ENCODE results near the gene FBXO24. TPM values are rescaled to one million over a fixed set of nuclear protein-coding genes. Genes with fewer than 3 reads are reported as not detected.
A peak's percentile ranks its signal among the peaks of the same experiment; 100 is the strongest.

Gene FBXO24
- total and polyA plus RNA-seq, 10 of the 15 experiments (the other 5 are each of a cell fraction or from before 2014, with no cell fraction given): 0.11 to 0.96 (median 0.27) TPM; not detected in 4

DNA sequence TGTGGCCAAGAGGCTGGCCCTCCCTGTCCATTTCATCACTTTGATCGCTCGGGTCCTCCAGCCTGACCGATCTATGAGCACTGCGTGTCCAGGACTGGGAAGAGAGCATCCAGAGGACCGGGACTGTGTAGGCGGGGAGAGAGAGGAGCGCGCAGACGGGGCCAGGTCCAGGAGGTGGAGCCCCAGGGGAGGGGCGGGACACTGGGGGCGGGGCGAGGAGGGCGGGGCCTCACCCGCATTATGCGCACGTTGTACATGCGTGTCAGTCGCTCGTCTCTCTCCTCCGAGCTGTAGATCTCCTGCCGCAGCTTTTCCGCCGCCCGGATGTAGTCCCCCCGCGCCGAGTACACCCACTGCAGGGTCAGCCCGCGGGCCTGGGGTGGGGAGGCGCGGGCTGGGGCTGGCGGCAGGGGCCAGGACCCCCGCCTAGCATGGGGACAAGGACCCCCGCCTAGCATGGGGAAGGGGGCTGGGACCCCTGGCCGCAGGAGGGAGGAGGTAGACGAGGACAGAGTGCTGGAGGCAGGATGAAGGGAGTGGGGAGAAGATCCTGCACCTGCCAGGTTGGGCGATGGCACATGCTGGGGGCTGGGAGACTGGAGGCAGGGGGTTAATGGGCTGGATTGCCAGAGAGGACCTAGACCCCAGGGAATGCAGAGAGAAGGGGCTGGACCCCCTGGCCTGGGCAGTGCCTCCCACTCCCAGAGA is 40.6 kb downstream of the FBXO24 start:
- DNase-seq (ENCODE audit: low read depth, low spot score) (peak; percentile 32), ATAC-seq (peak; percentile 98), FAIRE-seq (peak; percentile 78)
- Histone ChIP-seq H3K9me3 (replicated peaks; ENCODE audit: control insufficient read depth, insufficient read depth, low read length) (no peaks in the 10 kb centered on the region), H3K27ac (ENCODE audit: control insufficient read depth, insufficient read depth) (peak overlapping the region; percentile 55; the same call in 1 of the 2 replicates), H3K4me1 (ENCODE audit: control insufficient read depth, insufficient read depth, low read length) (peaks cover 7% of the 10 kb centered on the region), H3K9ac (ENCODE audit: control insufficient read depth, insufficient read depth, low read length) (peak overlapping the region; percentile 54; the same call in 1 of the 2 replicates), H3K4me2 (ENCODE audit: control insufficient read depth, insufficient read depth) (peak overlapping the region; percentile 48), H3K4me3 (peak overlapping the region; percentile 74), H3K79me2 (ENCODE audit: control insufficient read depth, insufficient read depth, low read length) (no peaks in the 10 kb centered on the region), H3K36me3 (ENCODE audit: control insufficient read depth in 2 of 2, insufficient read depth in 2 of 2, low read length in 1 of 2) (no peaks in the 10 kb centered on the region), H3K27me3 (replicated peaks in 1 of 2; ENCODE audit: control insufficient read depth in 2 of 2, insufficient read depth in 2 of 2, low read length in 1 of 2) (no peaks in the 10 kb centered on the region; a peak in 1 of 4 replicates), H4K20me1 (ENCODE audit: control insufficient read depth, insufficient read depth) (no peaks in the 10 kb centered on the region), H2AFZ (ENCODE audit: control insufficient read depth, low read depth, low read length) (peak overlapping the region; percentile 81)
- WGBS (ENCODE audit: insufficient coverage, insufficient replicate concordance, low lambda C conversion rate, missing lambda C conversion rate): 5% methylated on average over 18 of the region's 37 CpGs
- ChIA-PET RAD21 (ENCODE audit: unreplicated experiment) (no interaction called here), CTCF (interaction anchor here (0.9 kb wide), 1 partner anchor 79 kb away, joined by 4 read pairs; the partner anchor contains the start of gene POP7), POLR2A (no interaction called here), SMC1A (ENCODE audit: uncharacterized antibody, unreplicated experiment) (interaction anchor here (2.1 kb wide), 1 partner anchor 14 kb away, joined by 6 read pairs; the partner anchor contains the start of gene MOSPD3)
- intact Hi-C loops (cut with micrococcal nuclease; ENCODE audit: unreplicated experiment): no loop called here
- in situ Hi-C loops (cut with MboI): no loop called here
- no TSS peak for BruUV-seq (replicated peaks)
- TF ChIP-seq, protein P1, sequence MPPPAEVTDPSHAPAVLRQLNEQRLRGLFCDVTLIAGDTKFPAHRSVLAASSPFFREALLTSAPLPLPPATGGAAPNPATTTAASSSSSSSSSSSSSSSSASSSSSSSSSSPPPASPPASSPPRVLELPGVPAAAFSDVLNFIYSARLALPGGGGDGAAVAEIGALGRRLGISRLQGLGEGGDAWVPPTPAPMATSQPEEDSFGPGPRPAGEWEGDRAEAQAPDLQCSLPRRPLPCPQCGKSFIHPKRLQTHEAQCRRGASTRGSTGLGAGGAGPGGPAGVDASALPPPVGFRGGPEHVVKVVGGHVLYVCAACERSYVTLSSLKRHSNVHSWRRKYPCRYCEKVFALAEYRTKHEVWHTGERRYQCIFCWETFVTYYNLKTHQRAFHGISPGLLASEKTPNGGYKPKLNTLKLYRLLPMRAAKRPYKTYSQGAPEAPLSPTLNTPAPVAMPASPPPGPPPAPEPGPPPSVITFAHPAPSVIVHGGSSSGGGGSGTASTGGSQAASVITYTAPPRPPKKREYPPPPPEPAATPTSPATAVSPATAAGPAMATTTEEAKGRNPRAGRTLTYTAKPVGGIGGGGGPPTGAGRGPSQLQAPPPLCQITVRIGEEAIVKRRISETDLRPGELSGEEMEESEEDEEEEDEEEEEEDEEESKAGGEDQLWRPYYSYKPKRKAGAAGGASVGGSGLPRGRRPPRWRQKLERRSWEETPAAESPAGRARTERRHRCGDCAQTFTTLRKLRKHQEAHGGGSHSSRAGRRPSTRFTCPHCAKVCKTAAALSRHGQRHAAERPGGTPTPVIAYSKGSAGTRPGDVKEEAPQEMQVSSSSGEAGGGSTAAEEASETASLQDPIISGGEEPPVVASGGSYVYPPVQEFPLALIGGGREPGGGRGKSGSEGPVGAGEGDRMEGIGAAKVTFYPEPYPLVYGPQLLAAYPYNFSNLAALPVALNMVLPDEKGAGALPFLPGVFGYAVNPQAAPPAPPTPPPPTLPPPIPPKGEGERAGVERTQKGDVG (CRISPR knock-in tag; IDR thresholded peaks at IDR 0.05): no peak
- no peak for TF ChIP-seq RB1 (IDR thresholded peaks at IDR 0.05; ENCODE audit: borderline replicate concordance)
- TF ChIP-seq TBL1XR1 (IDR thresholded peaks at IDR 0.05; ENCODE audit: low read depth, low read length): no peak
- peak; percentile 80 for TF ChIP-seq POLR2A (IDR thresholded peaks at IDR 0.05; ENCODE audit: low read depth, low read length)
- no peak for TF ChIP-seq HDAC6 (IDR thresholded peaks at IDR 0.05; ENCODE audit: unreplicated experiment)
- TF ChIP-seq, protein P2, sequence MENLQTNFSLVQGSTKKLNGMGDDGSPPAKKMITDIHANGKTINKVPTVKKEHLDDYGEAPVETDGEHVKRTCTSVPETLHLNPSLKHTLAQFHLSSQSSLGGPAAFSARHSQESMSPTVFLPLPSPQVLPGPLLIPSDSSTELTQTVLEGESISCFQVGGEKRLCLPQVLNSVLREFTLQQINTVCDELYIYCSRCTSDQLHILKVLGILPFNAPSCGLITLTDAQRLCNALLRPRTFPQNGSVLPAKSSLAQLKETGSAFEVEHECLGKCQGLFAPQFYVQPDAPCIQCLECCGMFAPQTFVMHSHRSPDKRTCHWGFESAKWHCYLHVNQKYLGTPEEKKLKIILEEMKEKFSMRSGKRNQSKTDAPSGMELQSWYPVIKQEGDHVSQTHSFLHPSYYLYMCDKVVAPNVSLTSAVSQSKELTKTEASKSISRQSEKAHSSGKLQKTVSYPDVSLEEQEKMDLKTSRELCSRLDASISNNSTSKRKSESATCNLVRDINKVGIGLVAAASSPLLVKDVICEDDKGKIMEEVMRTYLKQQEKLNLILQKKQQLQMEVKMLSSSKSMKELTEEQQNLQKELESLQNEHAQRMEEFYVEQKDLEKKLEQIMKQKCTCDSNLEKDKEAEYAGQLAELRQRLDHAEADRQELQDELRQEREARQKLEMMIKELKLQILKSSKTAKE (IDR thresholded peaks at IDR 0.05; ENCODE audit: low read depth, poor library complexity, severe bottlenecking): no peak
- no peak for TF ChIP-seq SIX5 (IDR thresholded peaks at IDR 0.05; ENCODE audit: low read depth, low read length, severe bottlenecking)
- no peak for TF ChIP-seq NR2C1 (IDR thresholded peaks at IDR 0.05)
- TF ChIP-seq, protein P3, sequence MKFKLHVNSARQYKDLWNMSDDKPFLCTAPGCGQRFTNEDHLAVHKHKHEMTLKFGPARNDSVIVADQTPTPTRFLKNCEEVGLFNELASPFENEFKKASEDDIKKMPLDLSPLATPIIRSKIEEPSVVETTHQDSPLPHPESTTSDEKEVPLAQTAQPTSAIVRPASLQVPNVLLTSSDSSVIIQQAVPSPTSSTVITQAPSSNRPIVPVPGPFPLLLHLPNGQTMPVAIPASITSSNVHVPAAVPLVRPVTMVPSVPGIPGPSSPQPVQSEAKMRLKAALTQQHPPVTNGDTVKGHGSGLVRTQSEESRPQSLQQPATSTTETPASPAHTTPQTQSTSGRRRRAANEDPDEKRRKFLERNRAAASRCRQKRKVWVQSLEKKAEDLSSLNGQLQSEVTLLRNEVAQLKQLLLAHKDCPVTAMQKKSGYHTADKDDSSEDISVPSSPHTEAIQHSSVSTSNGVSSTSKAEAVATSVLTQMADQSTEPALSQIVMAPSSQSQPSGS (IDR thresholded peaks at IDR 0.05; ENCODE audit: low read length): no peak
- no peak for TF ChIP-seq FOS (IDR thresholded peaks at IDR 0.05; ENCODE audit: borderline replicate concordance, extremely low read depth, insufficient read length)
- TF ChIP-seq, protein P4, sequence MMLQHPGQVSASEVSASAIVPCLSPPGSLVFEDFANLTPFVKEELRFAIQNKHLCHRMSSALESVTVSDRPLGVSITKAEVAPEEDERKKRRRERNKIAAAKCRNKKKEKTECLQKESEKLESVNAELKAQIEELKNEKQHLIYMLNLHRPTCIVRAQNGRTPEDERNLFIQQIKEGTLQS (IDR thresholded peaks at IDR 0.05; ENCODE audit: borderline replicate concordance, extremely low read depth, low read depth, low read length): no peak
- TF ChIP-seq, protein P5, sequence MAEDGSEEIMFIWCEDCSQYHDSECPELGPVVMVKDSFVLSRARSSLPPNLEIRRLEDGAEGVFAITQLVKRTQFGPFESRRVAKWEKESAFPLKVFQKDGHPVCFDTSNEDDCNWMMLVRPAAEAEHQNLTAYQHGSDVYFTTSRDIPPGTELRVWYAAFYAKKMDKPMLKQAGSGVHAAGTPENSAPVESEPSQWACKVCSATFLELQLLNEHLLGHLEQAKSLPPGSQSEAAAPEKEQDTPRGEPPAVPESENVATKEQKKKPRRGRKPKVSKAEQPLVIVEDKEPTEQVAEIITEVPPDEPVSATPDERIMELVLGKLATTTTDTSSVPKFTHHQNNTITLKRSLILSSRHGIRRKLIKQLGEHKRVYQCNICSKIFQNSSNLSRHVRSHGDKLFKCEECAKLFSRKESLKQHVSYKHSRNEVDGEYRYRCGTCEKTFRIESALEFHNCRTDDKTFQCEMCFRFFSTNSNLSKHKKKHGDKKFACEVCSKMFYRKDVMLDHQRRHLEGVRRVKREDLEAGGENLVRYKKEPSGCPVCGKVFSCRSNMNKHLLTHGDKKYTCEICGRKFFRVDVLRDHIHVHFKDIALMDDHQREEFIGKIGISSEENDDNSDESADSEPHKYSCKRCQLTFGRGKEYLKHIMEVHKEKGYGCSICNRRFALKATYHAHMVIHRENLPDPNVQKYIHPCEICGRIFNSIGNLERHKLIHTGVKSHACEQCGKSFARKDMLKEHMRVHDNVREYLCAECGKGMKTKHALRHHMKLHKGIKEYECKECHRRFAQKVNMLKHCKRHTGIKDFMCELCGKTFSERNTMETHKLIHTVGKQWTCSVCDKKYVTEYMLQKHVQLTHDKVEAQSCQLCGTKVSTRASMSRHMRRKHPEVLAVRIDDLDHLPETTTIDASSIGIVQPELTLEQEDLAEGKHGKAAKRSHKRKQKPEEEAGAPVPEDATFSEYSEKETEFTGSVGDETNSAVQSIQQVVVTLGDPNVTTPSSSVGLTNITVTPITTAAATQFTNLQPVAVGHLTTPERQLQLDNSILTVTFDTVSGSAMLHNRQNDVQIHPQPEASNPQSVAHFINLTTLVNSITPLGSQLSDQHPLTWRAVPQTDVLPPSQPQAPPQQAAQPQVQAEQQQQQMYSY (CRISPR knock-in tag; IDR thresholded peaks at IDR 0.05): no peak

All from GM12878 (cell line).